Glutamatergic neuron (in vitro differentiated cells): Measurements from ENCODE around the gene SDHC. TPM values are rescaled to one million over a fixed set of nuclear protein-coding genes. Genes with fewer than 3 reads are reported as not detected.
"Not testable (repeated sequence)": the region's sequence is repeated elsewhere in the genome, so short reads cannot be mapped to it uniquely, and the experiment has no call there.

Experiments used
- DNase-seq: peaks from one replicate; pipeline ENCODE4 v3.0.0; 2022
- H3K27ac Mint-ChIP-seq: one replicate; pipeline ENCODE4 v1.8.0; 2020; ENCODE audit warnings: mild to moderate bottlenecking, mixed read lengths, inconsistent platforms; ENCODE audit not compliant: unreplicated experiment
- H3K27me3 Mint-ChIP-seq: one replicate; pipeline ENCODE4 v1.8.0; 2020; ENCODE audit warnings: mild to moderate bottlenecking, moderate library complexity, mixed read lengths, inconsistent platforms; ENCODE audit not compliant: unreplicated experiment
- H3K36me3 Mint-ChIP-seq: one replicate; pipeline ENCODE4 v1.8.0; 2020; ENCODE audit warnings: mild to moderate bottlenecking, mixed read lengths, inconsistent platforms; ENCODE audit not compliant: unreplicated experiment
- H3K4me1 Mint-ChIP-seq: one replicate; pipeline ENCODE4 v1.8.0; 2020; ENCODE audit warnings: mild to moderate bottlenecking, low read depth, mixed read lengths, inconsistent platforms; ENCODE audit not compliant: unreplicated experiment
- H3K4me3 Mint-ChIP-seq: one replicate; pipeline ENCODE4 v1.8.0; 2020; ENCODE audit warnings: mild to moderate bottlenecking, mixed read lengths, inconsistent platforms; ENCODE audit not compliant: unreplicated experiment
- H3K9me3 Mint-ChIP-seq: one replicate; pipeline ENCODE4 v1.8.0; 2020; ENCODE audit warnings: mild to moderate bottlenecking, moderate library complexity, mixed read lengths, inconsistent platforms; ENCODE audit not compliant: unreplicated experiment
- CTCF ChIP-seq: fragments of 200-600 bp; sonication (generic); IDR thresholded peaks from one replicate; pipeline ENCODE4 v1.5.0; 2021; ENCODE audit not compliant: partially characterized antibody, unreplicated experiment
- total RNA-seq: library from RNA; stranded (reverse); fragmentation: NEBNext Ultra II Directional; extraction: Animal tissue kit (Norgen Biotek cat#: 25700); gene quantifications from one replicate; pipeline ENCODE4 v1.2.1, GENCODE V29; 2021; ENCODE audit not compliant: unreplicated experiment

SDHC gene
- total RNA-seq, 1 donor from 2014 or later, result 170 TPM

GRCh38 chr1:161307892-161308638, 6.1 kb upstream of the SDHC start:
- Mint-ChIP-seq H3K27me3 (peaks cover 2% of the 10 kb centered on the region), H3K36me3 (no peaks in the 10 kb centered on the region), H3K9me3 (peaks cover 10% of the 10 kb centered on the region), H3K27ac (peak overlapping the region; percentile 65), H3K4me3 (peak overlapping the region; percentile 68), H3K4me1 (peaks cover 42% of the 10 kb centered on the region)
- DNase-seq, result no peak
- no peak for TF ChIP-seq CTCF

- Mint-ChIP-seq H3K36me3 (no peaks in the 10 kb centered on the region), H3K4me3 (peak within 1 kb of the TSS; percentile 41), H3K4me1 (peaks cover 33% of the 10 kb centered on the region), H3K9me3 (peaks cover 10% of the 10 kb centered on the region), H3K27ac (no peak within 1 kb of the TSS), H3K27me3 (peaks cover 4% of the 10 kb centered on the region)
- DNase-seq, result no peak
- TF ChIP-seq CTCF, result no peak
These were observed 4.3 kb upstream of the SDHC start, which contains the start of gene MPZ for GRCh38 chr1:161309868-161310267. Gene MPZ (minus strand): TSS chr1:161309968. CDS start chr1:161309905, 63 bp downstream.

GRCh38 chr1:161311595-161312181, 2.5 kb upstream of the SDHC start:
- H3K27me3 Mint-ChIP-seq, result peaks cover 8% of the 10 kb centered on the region
- TF ChIP-seq CTCF, result no peak
- H3K4me1 Mint-ChIP-seq, result peaks cover 45% of the 10 kb centered on the region
- no peak overlapping the region for H3K4me3 Mint-ChIP-seq
- H3K36me3 Mint-ChIP-seq, result no peaks in the 10 kb centered on the region
- no peak for DNase-seq
- H3K9me3 Mint-ChIP-seq, result peaks cover 7% of the 10 kb centered on the region
- no peak overlapping the region for H3K27ac Mint-ChIP-seq

GRCh38 chr1:161313554-161314200, 504 bp upstream of the SDHC start:
- Mint-ChIP-seq H3K4me3 (peak overlapping the region; percentile 98), H3K36me3 (no peaks in the 10 kb centered on the region), H3K4me1 (peaks cover 28% of the 10 kb centered on the region), H3K9me3 (peaks cover 2% of the 10 kb centered on the region), H3K27me3 (peaks cover 8% of the 10 kb centered on the region), H3K27ac (peak overlapping the region; percentile 98)
- TF ChIP-seq CTCF, result no peak
- DNase-seq, result no peak

GRCh38 chr1:161315841-161316674, 1.9 kb downstream of the SDHC start:
- H3K36me3 Mint-ChIP-seq, H3K27me3 Mint-ChIP-seq, DNase-seq, H3K9me3 Mint-ChIP-seq: not testable (repeated sequence)
- peak overlapping the region; percentile 98 for H3K27ac Mint-ChIP-seq
- peaks cover 20% of the 10 kb centered on the region for H3K4me1 Mint-ChIP-seq
- H3K4me3 Mint-ChIP-seq, result peak overlapping the region; percentile 98
